SK-N-SH (cell line): ENCODE results near the gene RBP3.

Experiments used
- CHD2 ChIP-seq: fragments of 150-350 bp; IDR thresholded peaks from 2 replicates; pipeline ENCODE4 v1.6.1; 2018; ENCODE audit warnings: low read length; ENCODE audit not compliant: partially characterized antibody
- CTCF ChIP-seq: fragments of 200-600 bp; sonication (generic); IDR thresholded peaks from 2 replicates; pipeline ENCODE4 v1.6.1; 2017; ENCODE audit warnings: antibody characterized with exemption, mild to moderate bottlenecking, moderate library complexity
- ELF1 ChIP-seq: IDR thresholded peaks from 2 replicates; pipeline ENCODE4 v1.4.0; 2012
- MEF2A ChIP-seq: IDR thresholded peaks from 2 replicates; pipeline ENCODE4 v1.4.0; 2012; ENCODE audit warnings: low read depth, borderline replicate concordance
- MXI1 ChIP-seq: IDR thresholded peaks from 2 replicates; pipeline ENCODE4 v1.6.1; 2012; ENCODE audit warnings: mild to moderate bottlenecking, low read depth, low read length, improper control_type of control experiment
- RCOR1 ChIP-seq: fragments of 150-350 bp; IDR thresholded peaks from 2 replicates; pipeline ENCODE4 v1.6.1; 2017; ENCODE audit warnings: antibody characterized with exemption, low read length
- RFX5 ChIP-seq: IDR thresholded peaks from 2 replicates; pipeline ENCODE4 v1.6.1; 2012; ENCODE audit warnings: mild to moderate bottlenecking, improper control_type of control experiment, low read length
- TF ChIP-seq, protein P1 (sequence below): IDR thresholded peaks from 2 replicates; pipeline ENCODE4 v1.6.1; 2012; ENCODE audit warnings: mild to moderate bottlenecking, low read depth, low read length, moderate library complexity
- TF ChIP-seq, protein P2 (sequence below): fragments of 150-350 bp; IDR thresholded peaks from 2 replicates; pipeline ENCODE4 v1.6.1; 2017; ENCODE audit warnings: antibody characterized with exemption, low read length, low read depth, borderline replicate concordance

DNA sequence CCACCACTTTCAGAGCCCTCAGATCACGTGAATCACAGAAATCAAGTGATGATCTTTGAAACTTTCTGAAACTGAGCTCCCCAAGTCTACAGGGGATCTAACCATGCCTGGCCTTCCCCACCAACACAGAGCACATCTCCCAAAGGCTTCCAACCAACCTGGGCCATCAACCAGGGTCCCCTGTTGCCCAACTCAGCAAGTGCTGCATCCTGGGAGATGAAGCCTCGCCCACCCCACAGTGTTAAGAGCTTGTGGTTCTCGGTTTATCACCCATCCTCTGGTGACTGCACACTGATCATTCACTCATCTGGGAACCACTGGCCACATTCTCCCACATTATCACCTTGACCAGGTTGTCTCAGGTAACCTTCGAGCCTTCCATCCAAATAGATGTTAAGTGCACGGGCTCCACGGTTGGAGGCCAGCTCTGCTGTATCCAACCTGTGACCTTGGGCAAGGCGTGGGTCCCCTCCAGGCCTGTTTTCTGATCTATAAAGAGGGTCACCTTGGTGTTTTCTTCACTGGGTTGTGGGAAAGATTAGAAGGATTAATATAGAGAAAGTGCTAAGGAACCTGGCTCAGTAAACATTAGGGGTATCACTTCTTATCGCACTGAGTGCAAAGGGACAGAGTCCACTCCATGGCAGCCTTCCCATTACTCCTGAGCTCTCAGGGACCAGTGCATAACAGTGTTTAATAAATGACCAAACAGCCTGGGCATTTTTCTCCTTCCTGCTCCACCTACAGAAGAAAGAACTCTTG, 32.4 kb downstream of the RBP3 start:
- TF ChIP-seq, protein P1, sequence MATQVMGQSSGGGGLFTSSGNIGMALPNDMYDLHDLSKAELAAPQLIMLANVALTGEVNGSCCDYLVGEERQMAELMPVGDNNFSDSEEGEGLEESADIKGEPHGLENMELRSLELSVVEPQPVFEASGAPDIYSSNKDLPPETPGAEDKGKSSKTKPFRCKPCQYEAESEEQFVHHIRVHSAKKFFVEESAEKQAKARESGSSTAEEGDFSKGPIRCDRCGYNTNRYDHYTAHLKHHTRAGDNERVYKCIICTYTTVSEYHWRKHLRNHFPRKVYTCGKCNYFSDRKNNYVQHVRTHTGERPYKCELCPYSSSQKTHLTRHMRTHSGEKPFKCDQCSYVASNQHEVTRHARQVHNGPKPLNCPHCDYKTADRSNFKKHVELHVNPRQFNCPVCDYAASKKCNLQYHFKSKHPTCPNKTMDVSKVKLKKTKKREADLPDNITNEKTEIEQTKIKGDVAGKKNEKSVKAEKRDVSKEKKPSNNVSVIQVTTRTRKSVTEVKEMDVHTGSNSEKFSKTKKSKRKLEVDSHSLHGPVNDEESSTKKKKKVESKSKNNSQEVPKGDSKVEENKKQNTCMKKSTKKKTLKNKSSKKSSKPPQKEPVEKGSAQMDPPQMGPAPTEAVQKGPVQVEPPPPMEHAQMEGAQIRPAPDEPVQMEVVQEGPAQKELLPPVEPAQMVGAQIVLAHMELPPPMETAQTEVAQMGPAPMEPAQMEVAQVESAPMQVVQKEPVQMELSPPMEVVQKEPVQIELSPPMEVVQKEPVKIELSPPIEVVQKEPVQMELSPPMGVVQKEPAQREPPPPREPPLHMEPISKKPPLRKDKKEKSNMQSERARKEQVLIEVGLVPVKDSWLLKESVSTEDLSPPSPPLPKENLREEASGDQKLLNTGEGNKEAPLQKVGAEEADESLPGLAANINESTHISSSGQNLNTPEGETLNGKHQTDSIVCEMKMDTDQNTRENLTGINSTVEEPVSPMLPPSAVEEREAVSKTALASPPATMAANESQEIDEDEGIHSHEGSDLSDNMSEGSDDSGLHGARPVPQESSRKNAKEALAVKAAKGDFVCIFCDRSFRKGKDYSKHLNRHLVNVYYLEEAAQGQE: no peak
- TF ChIP-seq CTCF (no peak), MXI1 (no peak), RCOR1 (no peak), MEF2A (no peak), ELF1 (no peak), RFX5 (no peak), CHD2 (no peak)
- TF ChIP-seq, protein P2, sequence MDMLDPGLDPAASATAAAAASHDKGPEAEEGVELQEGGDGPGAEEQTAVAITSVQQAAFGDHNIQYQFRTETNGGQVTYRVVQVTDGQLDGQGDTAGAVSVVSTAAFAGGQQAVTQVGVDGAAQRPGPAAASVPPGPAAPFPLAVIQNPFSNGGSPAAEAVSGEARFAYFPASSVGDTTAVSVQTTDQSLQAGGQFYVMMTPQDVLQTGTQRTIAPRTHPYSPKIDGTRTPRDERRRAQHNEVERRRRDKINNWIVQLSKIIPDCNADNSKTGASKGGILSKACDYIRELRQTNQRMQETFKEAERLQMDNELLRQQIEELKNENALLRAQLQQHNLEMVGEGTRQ: no peak
